Erythroblast (primary cell): ENCODE measurements around the gene NT5M.

ENCODE experiments used
- GATA1 ChIP-seq: IDR thresholded peaks from 2 replicates; pipeline ENCODE4 v1.6.1; 2011; ENCODE audit warnings: low read depth, mild to moderate bottlenecking, control low read depth, low read length, moderate library complexity
- POLR2A ChIP-seq: IDR thresholded peaks from 2 replicates; pipeline ENCODE4 v1.6.1; 2011; ENCODE audit warnings: mild to moderate bottlenecking, low read length

GRCh38 chr17:17303847-17304490 lies 796 bp downstream of the NT5M start:
- no peak for TF ChIP-seq POLR2A
- no peak for TF ChIP-seq GATA1
